Upper lobe of right lung (tissue), 1 donor: Measurements from ENCODE around the gene CMTM3. TPM values are rescaled to one million over a fixed set of nuclear protein-coding genes. Genes with fewer than 3 reads are reported as not detected.

Experiments used
- ATAC-seq: fragments of 200-7000 bp; cut with Tn5 transposase; one replicate; pipeline ENCODE4 v1.9.1; 2020; ENCODE audit warnings: mild to moderate bottlenecking, moderate library complexity
- DNase-seq: peaks from one replicate; pipeline ENCODE4 v3.0.0-alpha.2; 2020
- H3K27ac ChIP-seq: fragments of 200-600 bp; one replicate; pipeline ENCODE4 v1.8.0; 2022
- H3K27me3 ChIP-seq: fragments of 200-600 bp; one replicate; pipeline ENCODE4 v1.8.0; 2022; ENCODE audit warnings: mild to moderate bottlenecking
- H3K36me3 ChIP-seq: fragments of 200-600 bp; one replicate; pipeline ENCODE4 v1.8.0; 2022
- H3K4me1 ChIP-seq: fragments of 200-600 bp; one replicate; pipeline ENCODE4 v1.8.0; 2022
- H3K4me3 ChIP-seq: fragments of 200-600 bp; one replicate; pipeline ENCODE4 v1.8.0; 2022; ENCODE audit warnings: mild to moderate bottlenecking
- H3K9me3 ChIP-seq: fragments of 200-600 bp; one replicate; pipeline ENCODE4 v1.8.0; 2022
- intact Hi-C: fragments of 100-400 bp; cut with DNase I; formaldehyde crosslinking; loops from one replicate; pipeline ENCODE4 v1.11.0; 2022
- total RNA-seq: library from RNA; stranded (reverse); fragmentation: NEBNext Ultra II Directional; extraction: Animal tissue kit (Norgen Biotek cat#: 25700); gene quantifications from one replicate; pipeline ENCODE4 v1.2.1, GENCODE V29; 2021
- TF ChIP-seq, protein P1 (sequence below): fragments of 200-600 bp; IDR thresholded peaks from one replicate; pipeline ENCODE4 v1.8.0; 2022; ENCODE audit warnings: antibody characterized with exemption
- donor health status: DM: no; HTN: yes; CAD: no; lungs with severe emphysema.

The CMTM3 gene
- total RNA-seq, 1 donor from 2014 or later: 38.1 TPM

DNA sequence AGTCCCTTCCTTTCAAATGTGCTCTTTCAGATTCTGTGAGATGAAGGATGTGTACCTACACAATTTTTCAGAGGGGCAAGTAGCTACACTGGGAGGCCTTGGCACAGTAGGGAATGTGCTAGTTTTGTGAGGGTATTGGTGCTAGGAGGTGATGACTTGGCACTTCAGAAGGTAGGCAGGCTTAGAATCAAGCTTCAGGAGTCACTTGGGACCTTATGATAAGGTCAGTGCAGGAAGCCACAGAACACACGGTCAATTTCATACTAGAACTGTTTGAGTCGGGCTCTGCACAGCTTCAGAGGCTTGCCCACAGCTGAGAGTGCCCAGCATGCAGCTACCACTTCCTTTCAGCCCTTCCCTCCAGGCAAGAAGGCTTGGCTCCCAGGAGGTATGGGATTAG lies 32.1 kb upstream of the CMTM3 start:
- H3K27me3 ChIP-seq: no peaks in the 10 kb centered on the region
- H3K9me3 ChIP-seq: no peaks in the 10 kb centered on the region
- intact Hi-C loops: no loop called here
- no peak overlapping the region for H3K27ac ChIP-seq
- peaks cover under 1% of the 10 kb centered on the region for H3K36me3 ChIP-seq
- DNase-seq (no peak), ATAC-seq (peak; percentile 11)
- H3K4me1 ChIP-seq: no peaks in the 10 kb centered on the region
- no peak overlapping the region for H3K4me3 ChIP-seq
- TF ChIP-seq, protein P1, sequence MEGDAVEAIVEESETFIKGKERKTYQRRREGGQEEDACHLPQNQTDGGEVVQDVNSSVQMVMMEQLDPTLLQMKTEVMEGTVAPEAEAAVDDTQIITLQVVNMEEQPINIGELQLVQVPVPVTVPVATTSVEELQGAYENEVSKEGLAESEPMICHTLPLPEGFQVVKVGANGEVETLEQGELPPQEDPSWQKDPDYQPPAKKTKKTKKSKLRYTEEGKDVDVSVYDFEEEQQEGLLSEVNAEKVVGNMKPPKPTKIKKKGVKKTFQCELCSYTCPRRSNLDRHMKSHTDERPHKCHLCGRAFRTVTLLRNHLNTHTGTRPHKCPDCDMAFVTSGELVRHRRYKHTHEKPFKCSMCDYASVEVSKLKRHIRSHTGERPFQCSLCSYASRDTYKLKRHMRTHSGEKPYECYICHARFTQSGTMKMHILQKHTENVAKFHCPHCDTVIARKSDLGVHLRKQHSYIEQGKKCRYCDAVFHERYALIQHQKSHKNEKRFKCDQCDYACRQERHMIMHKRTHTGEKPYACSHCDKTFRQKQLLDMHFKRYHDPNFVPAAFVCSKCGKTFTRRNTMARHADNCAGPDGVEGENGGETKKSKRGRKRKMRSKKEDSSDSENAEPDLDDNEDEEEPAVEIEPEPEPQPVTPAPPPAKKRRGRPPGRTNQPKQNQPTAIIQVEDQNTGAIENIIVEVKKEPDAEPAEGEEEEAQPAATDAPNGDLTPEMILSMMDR: no peak

DNA sequence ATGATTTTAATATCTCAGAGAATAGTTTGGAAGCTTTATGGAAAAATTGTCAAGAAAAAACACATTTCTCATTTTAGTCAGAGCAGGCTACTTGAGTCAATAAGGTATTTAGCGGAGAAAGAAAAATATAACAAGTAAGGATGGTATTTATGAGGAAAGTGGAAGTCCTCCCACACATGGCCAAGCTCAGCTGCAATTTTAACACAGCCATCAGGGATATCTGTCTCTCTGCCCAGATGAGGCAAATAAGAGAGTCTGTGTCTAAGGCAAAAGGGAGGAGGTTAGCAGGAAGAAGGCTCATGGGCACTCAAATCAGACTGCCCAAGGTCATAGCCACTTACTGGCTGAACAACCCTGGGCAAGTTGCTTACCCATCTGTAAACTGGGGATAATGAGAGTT lies 30.4 kb upstream of the CMTM3 start:
- Histone ChIP-seq H3K4me1 (peaks cover 6% of the 10 kb centered on the region), H3K27ac (no peak overlapping the region), H3K36me3 (no peaks in the 10 kb centered on the region), H3K9me3 (no peaks in the 10 kb centered on the region), H3K4me3 (no peak overlapping the region), H3K27me3 (no peaks in the 10 kb centered on the region)
- TF ChIP-seq, protein P1: no peak
- intact Hi-C loops: no loop called here
- ATAC-seq: peak; percentile 22
- no peak for DNase-seq

DNA sequence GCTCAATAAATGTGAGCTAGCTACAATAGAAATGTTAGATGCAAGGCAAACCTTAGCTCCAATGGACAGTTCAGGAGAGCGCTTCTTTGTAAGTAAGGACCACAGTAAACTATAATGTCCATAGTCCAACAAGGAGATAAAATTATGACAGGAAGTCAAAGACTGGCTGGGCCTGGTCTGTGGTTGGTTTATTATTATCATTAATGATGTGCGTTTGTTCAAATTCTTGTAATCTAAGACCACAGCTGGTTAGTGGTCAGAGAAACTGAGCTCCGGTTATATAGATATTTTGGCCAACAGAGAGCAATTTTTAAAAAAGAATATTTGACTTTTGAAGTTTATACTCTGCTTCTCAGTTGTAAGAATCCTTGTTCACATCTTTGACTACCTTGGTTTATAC lies 30.0 kb upstream of the CMTM3 start:
- intact Hi-C loops: no loop called here
- TF ChIP-seq, protein P1: no peak

DNA sequence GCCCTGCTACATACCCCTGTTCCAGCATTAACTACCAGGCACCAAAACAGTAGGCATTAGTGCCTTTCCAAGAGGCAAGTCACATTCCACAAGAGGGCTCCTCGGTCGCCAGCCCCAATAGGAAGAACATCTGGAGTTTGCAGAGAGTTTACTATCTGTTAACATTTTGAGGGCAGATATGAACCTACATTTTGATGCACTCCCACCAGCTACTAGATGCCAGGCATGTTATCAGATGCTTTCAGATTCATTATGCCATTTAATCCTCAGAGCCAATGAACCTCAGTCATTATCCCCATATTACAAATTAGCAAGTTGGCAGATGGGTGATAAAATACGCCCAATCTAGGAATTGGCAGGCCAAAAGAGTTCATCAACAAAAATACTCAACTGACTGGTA lies 29.4 kb upstream of the CMTM3 start:
- Histone ChIP-seq H3K27ac (no peak overlapping the region), H3K36me3 (no peaks in the 10 kb centered on the region), H3K9me3 (no peaks in the 10 kb centered on the region), H3K4me3 (no peak overlapping the region), H3K4me1 (peaks cover 10% of the 10 kb centered on the region), H3K27me3 (no peaks in the 10 kb centered on the region)
- ATAC-seq (no peak), DNase-seq (no peak)
- intact Hi-C loops: no loop called here
- TF ChIP-seq, protein P1: no peak

More for the DNA sequence above, 30.0 kb upstream of the CMTM3 start:
- no peak overlapping the region for H3K4me3 ChIP-seq
- H3K36me3 ChIP-seq: no peaks in the 10 kb centered on the region
- ATAC-seq: no peak
- no peak for DNase-seq
- no peaks in the 10 kb centered on the region for H3K9me3 ChIP-seq
- peaks cover 10% of the 10 kb centered on the region for H3K4me1 ChIP-seq
- H3K27me3 ChIP-seq: no peaks in the 10 kb centered on the region
- H3K27ac ChIP-seq: no peak overlapping the region

DNA sequence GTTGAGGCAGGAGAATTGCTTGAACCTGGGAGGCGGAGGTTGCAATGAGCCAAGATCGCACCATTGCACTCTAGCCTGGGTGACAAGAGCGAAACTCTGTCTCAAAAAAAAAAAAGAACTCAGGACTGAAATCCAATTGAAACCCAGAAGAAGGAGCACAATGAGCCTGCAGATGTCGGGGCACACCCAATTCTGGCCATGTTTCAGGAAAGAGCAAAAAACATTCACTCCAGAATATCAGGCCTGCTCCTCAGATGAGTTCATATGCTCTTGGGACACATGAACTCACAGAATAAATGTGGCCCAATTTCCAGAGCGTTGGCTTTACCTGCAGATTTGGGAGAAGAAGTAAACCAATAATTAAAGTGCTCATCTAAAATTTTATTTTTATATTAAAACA lies 28.2 kb upstream of the CMTM3 start:
- TF ChIP-seq, protein P1: no peak
- H3K4me3 ChIP-seq: no peak overlapping the region
- intact Hi-C loops: no loop called here
- no peak overlapping the region for H3K27ac ChIP-seq
- DNase-seq (no peak), ATAC-seq (no peak)
- no peaks in the 10 kb centered on the region for H3K9me3 ChIP-seq
- no peaks in the 10 kb centered on the region for H3K36me3 ChIP-seq
- H3K4me1 ChIP-seq: peaks cover 10% of the 10 kb centered on the region
- no peaks in the 10 kb centered on the region for H3K27me3 ChIP-seq
